Measurements from ENCODE around the gene ZNF780B. TPM values are rescaled to one million over a fixed set of nuclear protein-coding genes. Genes with fewer than 3 reads are reported as not detected.

The ZNF780B gene
- total RNA-seq, 1 donor from 2014 or later, result 42.3 TPM

DNA sequence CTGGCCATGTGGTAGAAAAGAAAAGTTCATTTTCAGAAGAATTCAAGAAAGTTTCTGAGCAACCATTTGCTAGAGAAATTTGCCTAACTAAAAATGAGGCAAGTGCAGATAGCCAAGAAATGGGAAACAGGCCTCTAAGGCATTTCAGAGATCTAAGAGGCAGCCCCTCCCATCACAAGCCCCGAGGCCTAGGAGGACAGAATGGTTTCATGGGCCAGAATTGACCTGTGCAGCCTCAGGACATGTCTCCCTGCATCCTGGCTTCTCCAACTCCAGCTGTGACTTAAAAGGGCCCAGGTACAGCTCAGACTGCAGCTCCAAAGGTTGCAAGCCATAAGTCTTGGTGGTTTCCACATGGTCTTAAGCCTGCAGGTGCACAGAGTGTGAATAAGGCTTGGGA lies 62.4 kb downstream of the ZNF780B start:
- DNase-seq (ENCODE audit: low spot score in 2 of 2, unreplicated experiment in 2 of 2), result no peak
- Mint-ChIP-seq H3K27me3 (ENCODE audit: low read depth) (no peaks in the 10 kb centered on the region), H3K36me3 (peaks cover 24% of the 10 kb centered on the region), H3K4me3 (no peak overlapping the region), H3K9me3 (peaks cover 23% of the 10 kb centered on the region), H3K4me1 (peaks cover 22% of the 10 kb centered on the region), H3K27ac (no peak overlapping the region)
- TF ChIP-seq, protein P1, sequence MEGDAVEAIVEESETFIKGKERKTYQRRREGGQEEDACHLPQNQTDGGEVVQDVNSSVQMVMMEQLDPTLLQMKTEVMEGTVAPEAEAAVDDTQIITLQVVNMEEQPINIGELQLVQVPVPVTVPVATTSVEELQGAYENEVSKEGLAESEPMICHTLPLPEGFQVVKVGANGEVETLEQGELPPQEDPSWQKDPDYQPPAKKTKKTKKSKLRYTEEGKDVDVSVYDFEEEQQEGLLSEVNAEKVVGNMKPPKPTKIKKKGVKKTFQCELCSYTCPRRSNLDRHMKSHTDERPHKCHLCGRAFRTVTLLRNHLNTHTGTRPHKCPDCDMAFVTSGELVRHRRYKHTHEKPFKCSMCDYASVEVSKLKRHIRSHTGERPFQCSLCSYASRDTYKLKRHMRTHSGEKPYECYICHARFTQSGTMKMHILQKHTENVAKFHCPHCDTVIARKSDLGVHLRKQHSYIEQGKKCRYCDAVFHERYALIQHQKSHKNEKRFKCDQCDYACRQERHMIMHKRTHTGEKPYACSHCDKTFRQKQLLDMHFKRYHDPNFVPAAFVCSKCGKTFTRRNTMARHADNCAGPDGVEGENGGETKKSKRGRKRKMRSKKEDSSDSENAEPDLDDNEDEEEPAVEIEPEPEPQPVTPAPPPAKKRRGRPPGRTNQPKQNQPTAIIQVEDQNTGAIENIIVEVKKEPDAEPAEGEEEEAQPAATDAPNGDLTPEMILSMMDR (IDR thresholded peaks at IDR 0.05; ENCODE audit: unreplicated experiment), result no peak

DNA sequence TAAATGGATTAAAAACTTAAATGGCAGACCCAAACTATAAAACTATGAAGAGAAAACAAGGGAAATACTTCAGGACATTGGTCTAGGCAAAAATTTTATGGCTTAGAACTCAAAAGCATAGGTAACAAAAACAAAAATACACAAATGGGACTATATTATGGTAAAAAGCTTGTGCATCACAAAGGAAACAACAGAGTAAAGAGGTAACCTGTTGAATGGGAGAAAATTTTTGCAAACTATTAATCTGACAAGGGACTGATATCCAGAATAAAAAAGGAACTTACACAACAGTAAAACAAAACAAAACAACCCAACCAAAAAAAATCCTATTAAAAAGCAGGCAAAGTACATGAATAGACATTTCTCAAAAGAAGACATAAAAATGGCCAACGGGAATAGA lies 68.4 kb downstream of the ZNF780B start:
- H3K4me3 Mint-ChIP-seq, result no peak overlapping the region
- peaks cover 50% of the 10 kb centered on the region for H3K9me3 Mint-ChIP-seq
- no peaks in the 10 kb centered on the region for H3K27me3 Mint-ChIP-seq (ENCODE audit: low read depth)
- TF ChIP-seq, protein P1 (IDR thresholded peaks at IDR 0.05; ENCODE audit: unreplicated experiment), result no peak
- no peak overlapping the region for H3K27ac Mint-ChIP-seq
- no peak for DNase-seq (ENCODE audit: low spot score in 2 of 2, unreplicated experiment in 2 of 2)
- H3K4me1 Mint-ChIP-seq, result no peaks in the 10 kb centered on the region
- peaks cover 48% of the 10 kb centered on the region for H3K36me3 Mint-ChIP-seq

DNA sequence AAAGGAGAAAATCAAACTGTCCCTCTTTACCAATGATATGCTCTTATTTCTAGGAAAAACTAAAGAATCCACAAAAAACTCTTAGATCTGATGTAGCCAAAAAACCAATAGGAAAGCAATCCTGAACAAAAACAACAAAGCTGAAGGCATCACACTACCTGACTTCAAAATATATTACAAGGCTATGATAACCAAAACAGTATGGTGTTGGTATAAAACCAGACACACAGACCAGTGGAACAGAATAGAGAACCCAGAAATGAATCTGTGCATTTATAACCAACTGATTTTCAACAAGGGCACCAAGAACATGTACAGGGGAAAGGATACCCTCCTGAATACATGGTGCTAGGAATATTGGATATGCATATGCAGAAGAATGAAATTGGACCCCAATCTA lies 68.9 kb downstream of the ZNF780B start:
- no peak for DNase-seq (ENCODE audit: low spot score in 2 of 2, unreplicated experiment in 2 of 2)
- H3K27me3 Mint-ChIP-seq (ENCODE audit: low read depth), result no peaks in the 10 kb centered on the region
- no peaks in the 10 kb centered on the region for H3K4me1 Mint-ChIP-seq
- H3K36me3 Mint-ChIP-seq, result peaks cover 51% of the 10 kb centered on the region
- peaks cover 53% of the 10 kb centered on the region for H3K9me3 Mint-ChIP-seq
- no peak overlapping the region for H3K27ac Mint-ChIP-seq
- TF ChIP-seq, protein P1 (IDR thresholded peaks at IDR 0.05; ENCODE audit: unreplicated experiment), result no peak
- H3K4me3 Mint-ChIP-seq, result no peak overlapping the region

DNA sequence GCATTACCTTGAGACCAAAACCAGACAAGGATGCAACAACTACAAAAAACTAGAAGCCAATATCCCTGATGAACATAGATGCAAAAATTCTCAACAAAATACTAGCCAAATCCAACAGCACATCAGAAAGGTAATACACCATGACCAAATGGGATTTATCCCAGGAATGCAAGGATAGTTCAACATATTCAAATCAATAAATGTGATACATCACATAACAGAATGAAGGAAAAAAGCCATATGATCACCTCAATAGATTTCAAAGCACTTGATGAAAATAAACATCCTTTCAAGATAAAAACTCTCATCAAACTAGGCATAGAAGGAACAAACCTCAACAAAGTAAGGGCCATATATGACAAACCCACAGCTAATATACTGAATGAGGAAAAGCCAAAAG lies 69.4 kb downstream of the ZNF780B start:
- Mint-ChIP-seq H3K36me3 (peaks cover 53% of the 10 kb centered on the region), H3K27ac (no peak overlapping the region), H3K4me3 (no peak overlapping the region), H3K4me1 (no peaks in the 10 kb centered on the region), H3K27me3 (ENCODE audit: low read depth) (no peaks in the 10 kb centered on the region), H3K9me3 (peaks cover 53% of the 10 kb centered on the region)
- TF ChIP-seq, protein P1 (IDR thresholded peaks at IDR 0.05; ENCODE audit: unreplicated experiment), result no peak
- no peak for DNase-seq (ENCODE audit: low spot score in 2 of 2, unreplicated experiment in 2 of 2)

DNA sequence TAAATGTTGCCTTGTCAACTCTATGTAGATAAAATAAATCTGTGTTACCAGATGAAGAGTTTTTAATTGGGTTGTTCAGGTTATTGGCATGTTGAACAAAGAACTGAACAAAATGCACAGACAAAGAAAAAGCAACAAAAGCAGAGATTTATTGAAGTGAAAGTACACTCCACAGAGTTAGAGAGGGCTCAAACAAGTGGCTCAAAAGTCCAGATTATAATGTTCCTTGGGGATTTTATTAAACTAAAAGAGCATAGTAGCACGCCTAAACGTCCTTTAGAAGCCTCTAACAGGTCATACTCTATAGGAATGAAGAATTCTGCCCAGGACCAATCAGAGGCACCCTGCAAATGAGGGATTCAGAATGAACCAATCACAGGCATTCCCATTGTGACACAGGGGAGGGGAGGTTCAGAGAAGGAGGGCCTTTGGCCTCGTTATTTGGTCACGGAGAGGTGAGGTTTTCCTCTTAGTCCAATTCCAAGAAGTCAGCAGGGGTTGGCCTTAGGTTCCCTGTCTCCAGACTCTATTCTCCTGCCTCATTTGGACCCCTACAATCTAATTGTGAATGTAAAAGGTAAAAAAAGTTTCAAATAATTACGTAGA lies 72.2 kb downstream of the ZNF780B start:
- H3K4me1 Mint-ChIP-seq, result no peaks in the 10 kb centered on the region
- H3K4me3 Mint-ChIP-seq, result no peak overlapping the region
- TF ChIP-seq, protein P1 (IDR thresholded peaks at IDR 0.05; ENCODE audit: unreplicated experiment), result no peak
- H3K36me3 Mint-ChIP-seq, result peaks cover 73% of the 10 kb centered on the region
- H3K27me3 Mint-ChIP-seq (ENCODE audit: low read depth), result no peaks in the 10 kb centered on the region
- no peak overlapping the region for H3K27ac Mint-ChIP-seq
- peaks cover 46% of the 10 kb centered on the region for H3K9me3 Mint-ChIP-seq
- DNase-seq (ENCODE audit: low spot score in 2 of 2, unreplicated experiment in 2 of 2), result no peak

DNA sequence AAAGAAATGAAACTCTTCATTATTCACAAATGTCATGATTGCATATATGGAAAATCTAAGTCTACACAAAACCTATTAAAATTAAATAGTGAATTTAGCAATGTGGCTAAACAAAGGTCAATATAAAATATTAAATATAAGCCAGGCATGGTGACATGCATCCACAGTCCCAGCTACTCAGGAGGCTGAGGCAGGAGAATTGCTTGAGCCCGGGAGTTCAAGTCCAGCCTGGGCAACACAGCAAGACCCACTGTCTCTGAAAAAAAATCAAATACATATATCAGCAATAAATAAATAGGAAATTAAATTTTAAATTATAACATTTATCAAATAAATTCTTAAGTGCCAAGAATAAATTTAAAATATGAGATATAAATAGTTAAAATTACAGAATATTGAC lies 73.1 kb downstream of the ZNF780B start:
- Mint-ChIP-seq H3K36me3 (peaks cover 82% of the 10 kb centered on the region), H3K4me3 (no peak overlapping the region), H3K27me3 (ENCODE audit: low read depth) (no peaks in the 10 kb centered on the region), H3K4me1 (no peaks in the 10 kb centered on the region), H3K27ac (no peak overlapping the region), H3K9me3 (peaks cover 44% of the 10 kb centered on the region)
- no peak for DNase-seq (ENCODE audit: low spot score in 2 of 2, unreplicated experiment in 2 of 2)
- TF ChIP-seq, protein P1 (IDR thresholded peaks at IDR 0.05; ENCODE audit: unreplicated experiment), result no peak

Measured in mesothelial cell of epicardium (in vitro differentiated cells).